Measurements from ENCODE around the gene LONRF2.

Gene LONRF2

DNA sequence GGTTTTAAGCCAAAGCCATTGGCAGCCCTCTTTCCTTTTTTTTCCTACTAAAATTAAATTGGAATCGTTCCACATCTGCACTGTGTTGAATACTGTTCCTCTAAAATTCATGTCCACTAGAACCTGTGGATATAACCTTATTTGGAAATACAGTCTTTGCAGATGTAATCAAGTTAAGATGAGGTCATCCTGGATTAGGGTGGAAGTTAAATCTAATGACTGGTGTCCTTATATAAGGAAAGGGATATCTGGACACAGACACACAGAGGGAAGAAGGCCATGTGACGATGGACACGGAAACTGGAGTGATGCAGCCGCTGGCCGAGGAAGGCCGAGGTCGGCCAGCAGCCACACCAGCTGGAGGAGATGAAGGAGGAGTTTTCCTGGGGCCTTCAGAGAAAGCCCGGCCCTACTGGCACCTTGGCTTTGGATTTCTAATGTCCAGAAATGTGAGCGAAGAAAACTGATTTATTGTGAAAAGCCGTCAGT lies 49.4 kb downstream of the LONRF2 start:
- POLR2A ChIA-PET (ENCODE audit: low non-redundant PET) = no interaction called here
- TF ChIP-seq, protein P1, sequence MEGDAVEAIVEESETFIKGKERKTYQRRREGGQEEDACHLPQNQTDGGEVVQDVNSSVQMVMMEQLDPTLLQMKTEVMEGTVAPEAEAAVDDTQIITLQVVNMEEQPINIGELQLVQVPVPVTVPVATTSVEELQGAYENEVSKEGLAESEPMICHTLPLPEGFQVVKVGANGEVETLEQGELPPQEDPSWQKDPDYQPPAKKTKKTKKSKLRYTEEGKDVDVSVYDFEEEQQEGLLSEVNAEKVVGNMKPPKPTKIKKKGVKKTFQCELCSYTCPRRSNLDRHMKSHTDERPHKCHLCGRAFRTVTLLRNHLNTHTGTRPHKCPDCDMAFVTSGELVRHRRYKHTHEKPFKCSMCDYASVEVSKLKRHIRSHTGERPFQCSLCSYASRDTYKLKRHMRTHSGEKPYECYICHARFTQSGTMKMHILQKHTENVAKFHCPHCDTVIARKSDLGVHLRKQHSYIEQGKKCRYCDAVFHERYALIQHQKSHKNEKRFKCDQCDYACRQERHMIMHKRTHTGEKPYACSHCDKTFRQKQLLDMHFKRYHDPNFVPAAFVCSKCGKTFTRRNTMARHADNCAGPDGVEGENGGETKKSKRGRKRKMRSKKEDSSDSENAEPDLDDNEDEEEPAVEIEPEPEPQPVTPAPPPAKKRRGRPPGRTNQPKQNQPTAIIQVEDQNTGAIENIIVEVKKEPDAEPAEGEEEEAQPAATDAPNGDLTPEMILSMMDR (conservative IDR thresholded peaks at IDR 0.05; ENCODE audit: low read depth) = no peak
- no peak for DNase-seq (ENCODE audit: low spot score)
- CTCF ChIA-PET = no interaction called here
- H3K27ac ChIP-seq = no peak overlapping the region

DNA sequence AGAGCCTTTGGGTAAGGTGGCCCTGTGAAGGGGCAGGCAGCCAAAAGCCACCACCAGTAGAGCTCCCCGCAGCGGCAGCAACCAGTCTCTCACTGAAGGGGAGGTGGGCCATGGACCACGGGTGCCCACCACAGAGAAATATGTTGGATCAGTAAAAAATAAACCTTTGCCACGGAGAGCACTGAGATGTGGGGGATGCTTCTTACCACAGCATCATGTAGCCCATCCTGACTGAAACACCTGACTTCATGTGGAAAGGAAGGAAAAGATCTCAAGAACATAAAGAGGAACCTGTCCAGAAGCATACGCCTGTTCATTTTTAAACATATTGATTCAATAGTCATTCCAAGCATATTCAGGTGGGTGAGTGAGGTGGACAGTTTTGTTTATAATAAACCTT lies 51.1 kb downstream of the LONRF2 start:
- TF ChIP-seq, protein P1 (conservative IDR thresholded peaks at IDR 0.05; ENCODE audit: low read depth) = no peak

DNA sequence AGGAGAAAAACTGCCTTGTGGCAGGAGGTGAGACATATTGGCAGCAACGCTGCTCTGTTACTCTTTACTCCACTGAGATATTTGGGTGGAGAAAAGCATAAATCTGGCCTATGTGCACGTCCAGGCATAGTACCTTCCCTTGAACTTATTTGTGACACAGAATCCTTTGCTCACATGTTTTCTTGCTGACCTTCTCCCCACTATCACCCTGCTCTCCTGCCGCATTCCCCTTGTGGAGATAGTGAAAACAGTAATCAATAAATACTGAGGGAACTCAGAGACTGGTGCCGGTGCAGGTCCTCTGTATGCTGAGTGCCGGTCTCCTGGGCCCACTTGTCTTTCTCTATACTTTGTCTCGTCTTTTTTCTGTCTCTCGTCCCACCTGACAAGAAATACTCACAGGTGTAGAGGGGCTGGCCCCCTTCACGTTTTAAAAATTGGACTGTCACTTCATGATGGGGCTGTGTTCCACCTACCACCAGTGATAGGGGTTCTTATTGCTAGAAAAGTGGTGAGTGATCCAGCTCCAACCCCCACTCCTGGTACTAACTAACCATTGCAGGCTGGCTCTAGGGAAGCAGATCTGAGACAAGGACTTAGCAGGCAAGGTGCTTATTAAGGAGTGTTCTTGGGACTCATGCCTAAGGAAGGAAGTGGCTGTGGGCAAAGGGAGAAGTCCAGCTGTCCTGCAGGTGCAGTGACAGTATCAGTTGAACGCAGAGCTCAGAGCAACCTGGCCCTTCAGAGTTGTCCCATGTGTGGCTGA lies 51.7 kb downstream of the LONRF2 start:
- POLR2A ChIA-PET (ENCODE audit: low non-redundant PET) = no interaction called here
- TF ChIP-seq, protein P1 (conservative IDR thresholded peaks at IDR 0.05; ENCODE audit: low read depth) = no peak
- CTCF ChIA-PET = interaction anchor here (0.6 to 1.8 kb wide), 2 partner anchors 111 to 699 kb away, joined by 3 to 5 read pairs; no protein-coding TSS in a partner anchor
- no peak overlapping the region for H3K27ac ChIP-seq
- DNase-seq (ENCODE audit: low spot score) = no peak

More for the DNA sequence above, 51.1 kb downstream of the LONRF2 start:
- CTCF ChIA-PET = interaction anchor here (0.6 to 1.8 kb wide), 2 partner anchors 110 to 699 kb away, joined by 3 to 5 read pairs; no protein-coding TSS in a partner anchor
- H3K27ac ChIP-seq = no peak overlapping the region
- no peak for DNase-seq (ENCODE audit: low spot score)
- POLR2A ChIA-PET (ENCODE audit: low non-redundant PET) = no interaction called here

DNA sequence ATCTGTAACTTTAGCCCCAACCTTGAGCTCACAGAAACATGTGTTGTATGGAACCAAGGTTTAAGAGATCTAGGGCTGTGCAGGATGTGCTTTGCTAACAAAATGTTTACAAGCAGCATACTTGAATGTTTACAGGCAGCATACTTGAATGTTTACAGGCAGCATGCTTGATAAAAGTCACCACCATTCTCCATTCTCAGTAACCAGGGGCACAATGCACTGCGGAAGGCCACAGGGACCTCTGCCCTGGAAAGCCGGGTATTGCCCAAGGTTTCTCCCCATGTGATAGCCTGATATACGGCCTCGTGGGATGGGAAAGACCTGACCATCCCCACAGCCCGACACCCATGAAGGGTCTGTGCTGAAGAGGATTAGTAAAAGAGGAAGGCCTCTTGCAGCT lies 52.4 kb downstream of the LONRF2 start:
- ChIA-PET POLR2A (ENCODE audit: low non-redundant PET) (no interaction called here), CTCF (no interaction called here)
- TF ChIP-seq, protein P1 (conservative IDR thresholded peaks at IDR 0.05; ENCODE audit: low read depth) = no peak

DNA sequence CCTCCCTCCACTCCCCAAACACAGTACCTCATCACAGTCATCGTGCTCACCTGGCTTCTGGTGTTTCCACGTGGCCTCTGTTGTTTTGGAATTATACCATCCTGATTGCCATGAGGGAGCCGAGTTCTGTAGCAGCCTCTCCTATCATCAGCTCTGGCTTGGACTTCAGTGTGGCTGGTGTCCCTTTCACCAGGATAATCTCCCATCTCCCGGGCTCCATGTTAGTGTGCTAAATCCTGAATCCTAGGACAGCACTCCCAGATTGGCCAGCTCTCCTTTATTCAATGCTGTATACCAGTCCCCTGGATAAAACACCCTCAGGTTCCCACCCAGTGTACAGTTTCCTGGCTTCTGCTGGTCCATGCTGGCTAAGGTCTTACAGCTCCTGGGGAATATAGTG lies 53.3 kb downstream of the LONRF2 start:
- TF ChIP-seq, protein P1 (conservative IDR thresholded peaks at IDR 0.05; ENCODE audit: low read depth) = no peak
- CTCF ChIA-PET = interaction anchor here (0.6 kb wide), 1 partner anchor 17 kb away, joined by 5 read pairs; no protein-coding TSS in a partner anchor
- POLR2A ChIA-PET (ENCODE audit: low non-redundant PET) = no interaction called here

More for the DNA sequence above, 52.4 kb downstream of the LONRF2 start:
- no peak overlapping the region for H3K27ac ChIP-seq
- DNase-seq (ENCODE audit: low spot score) = no peak

DNA sequence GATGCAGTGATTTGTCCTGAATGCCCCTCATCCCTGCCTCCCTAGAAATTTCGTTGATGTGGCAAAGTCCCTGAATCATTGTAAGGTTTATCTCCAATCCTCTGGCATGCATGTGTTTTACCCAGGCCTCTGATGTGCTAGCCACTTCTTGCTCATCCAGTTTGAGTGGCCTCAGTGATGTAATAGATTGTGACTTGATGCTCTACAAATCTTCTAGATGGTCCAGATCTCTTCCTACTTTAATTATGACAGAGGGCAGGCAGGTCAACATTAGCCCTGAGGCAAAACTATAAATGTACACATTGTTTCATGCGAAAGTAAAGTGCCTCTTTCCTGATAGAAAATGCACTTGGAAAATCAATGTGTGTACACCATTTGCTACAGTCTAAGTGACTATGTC lies 54.5 kb downstream of the LONRF2 start:
- DNase-seq (ENCODE audit: low spot score) = no peak
- no peak overlapping the region for H3K27ac ChIP-seq
- ChIA-PET CTCF (interaction anchor here (1.2 kb wide), 1 partner anchor 11 kb away, joined by 3 read pairs; no protein-coding TSS in a partner anchor), POLR2A (ENCODE audit: low non-redundant PET) (no interaction called here)
- TF ChIP-seq, protein P1 (conservative IDR thresholded peaks at IDR 0.05; ENCODE audit: low read depth) = no peak

More for the DNA sequence above, 53.3 kb downstream of the LONRF2 start:
- DNase-seq (ENCODE audit: low spot score) = no peak
- H3K27ac ChIP-seq = no peak overlapping the region
